GM21423 (cell line): ENCODE results near the gene OTOP2.
"Not testable (repeated sequence)": the region's sequence is repeated elsewhere in the genome, so short reads cannot be mapped to it uniquely, and the experiment has no call there.

Experiments
- ATAC-seq: cut with Tn5 transposase; IDR thresholded peaks from one replicate; pipeline ENCODE4 v1.9.1; 2021; ENCODE audit warnings: mild to moderate bottlenecking, moderate library complexity; ENCODE audit not compliant: unreplicated experiment

Gene OTOP2

GRCh38 chr17:74951680-74952421, 27.8 kb downstream of the OTOP2 start:
- no peak for ATAC-seq

- no peak for ATAC-seq
Observed at GRCh38 chr17:74952431-74953133, 28.5 kb downstream of the OTOP2 start.

- ATAC-seq, result no peak
Observed at GRCh38 chr17:74953134-74953687, 29.1 kb downstream of the OTOP2 start.

DNA sequence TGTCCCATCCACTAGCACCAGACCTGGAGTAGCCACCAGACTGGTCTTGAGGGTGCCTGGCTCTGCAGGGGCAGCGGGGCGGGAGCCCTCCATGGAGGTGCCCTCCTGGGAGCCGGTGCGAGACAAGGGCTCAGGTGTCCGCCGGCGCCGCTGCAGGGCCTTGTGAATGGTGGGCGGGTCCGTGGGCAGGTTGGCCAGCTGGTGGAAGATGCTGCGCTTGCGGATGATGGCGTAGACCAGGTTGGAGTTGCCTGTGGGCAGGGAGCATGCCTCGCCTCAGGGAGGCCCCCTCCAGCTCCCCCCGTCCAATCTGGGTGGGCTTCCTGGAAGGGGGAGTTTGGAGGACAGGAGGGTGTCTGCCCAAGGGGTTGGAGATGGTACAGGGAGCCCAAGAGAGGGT, 30.0 kb downstream of the OTOP2 start:
- no peak for ATAC-seq

DNA sequence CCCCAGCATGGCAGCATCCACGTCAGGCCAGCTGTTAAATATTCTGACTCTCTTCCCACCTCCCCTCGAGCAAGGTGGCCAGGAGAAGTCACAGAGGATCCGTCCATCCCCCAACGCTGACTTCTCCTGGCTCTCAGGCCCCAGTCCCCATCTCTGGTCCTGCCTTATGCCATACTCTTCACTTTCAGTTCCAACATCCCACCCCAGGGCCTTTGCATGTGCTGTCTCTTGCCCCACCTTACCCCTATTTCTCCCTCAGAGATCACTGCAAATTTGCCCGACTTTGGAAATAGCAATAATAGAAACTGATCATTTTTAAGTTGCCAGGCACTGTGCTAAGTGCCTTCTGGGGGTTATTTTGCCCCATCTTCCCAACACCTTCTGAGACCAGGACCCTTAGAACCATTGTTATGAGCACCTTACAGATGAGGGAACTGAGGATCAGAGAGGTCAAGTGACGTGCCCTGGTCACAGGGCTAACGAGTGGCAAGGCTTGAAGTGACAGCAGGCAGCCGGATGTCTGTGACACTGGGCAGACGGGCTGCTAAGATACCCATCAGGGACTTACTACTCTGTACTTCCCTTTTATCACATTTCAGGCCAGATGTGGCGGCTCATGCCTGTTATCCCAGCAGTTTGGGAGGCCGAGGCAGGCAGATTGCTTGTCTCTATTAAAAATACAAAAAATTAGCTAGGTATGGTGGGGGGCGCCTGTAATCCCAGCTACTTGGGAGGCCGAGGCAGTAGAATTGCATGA, 30.8 kb downstream of the OTOP2 start:
- ATAC-seq, result no peak

DNA sequence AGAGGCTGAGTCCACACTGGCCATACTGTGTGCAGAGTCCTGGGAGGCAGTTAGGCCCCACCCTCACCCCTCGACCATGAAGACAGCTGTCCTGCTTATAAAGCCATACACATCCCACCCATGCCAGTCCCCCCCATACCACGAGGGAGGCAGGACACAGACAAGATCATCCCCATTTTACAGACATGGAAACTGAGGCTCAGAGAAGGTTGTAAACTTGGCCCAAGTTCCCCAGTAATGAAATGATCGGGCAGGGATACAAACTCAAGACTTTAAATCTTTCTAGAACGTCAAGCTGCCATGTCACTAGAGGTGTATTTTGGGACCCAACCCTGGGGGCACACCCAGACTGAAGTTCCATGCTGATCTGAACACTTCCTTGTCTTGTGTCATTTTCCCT, 32.0 kb downstream of the OTOP2 start:
- ATAC-seq, result no peak

- ATAC-seq, result no peak
Observed at GRCh38 chr17:74957935-74958740, 34.1 kb downstream of the OTOP2 start.

- ATAC-seq, result no peak
Observed at GRCh38 chr17:74959826-74960515, 35.9 kb downstream of the OTOP2 start.

- no peak for ATAC-seq
Observed at GRCh38 chr17:74960570-74961342, 36.7 kb downstream of the OTOP2 start.

- ATAC-seq, result no peak
Observed at GRCh38 chr17:74961657-74962350, 37.7 kb downstream of the OTOP2 start.

DNA sequence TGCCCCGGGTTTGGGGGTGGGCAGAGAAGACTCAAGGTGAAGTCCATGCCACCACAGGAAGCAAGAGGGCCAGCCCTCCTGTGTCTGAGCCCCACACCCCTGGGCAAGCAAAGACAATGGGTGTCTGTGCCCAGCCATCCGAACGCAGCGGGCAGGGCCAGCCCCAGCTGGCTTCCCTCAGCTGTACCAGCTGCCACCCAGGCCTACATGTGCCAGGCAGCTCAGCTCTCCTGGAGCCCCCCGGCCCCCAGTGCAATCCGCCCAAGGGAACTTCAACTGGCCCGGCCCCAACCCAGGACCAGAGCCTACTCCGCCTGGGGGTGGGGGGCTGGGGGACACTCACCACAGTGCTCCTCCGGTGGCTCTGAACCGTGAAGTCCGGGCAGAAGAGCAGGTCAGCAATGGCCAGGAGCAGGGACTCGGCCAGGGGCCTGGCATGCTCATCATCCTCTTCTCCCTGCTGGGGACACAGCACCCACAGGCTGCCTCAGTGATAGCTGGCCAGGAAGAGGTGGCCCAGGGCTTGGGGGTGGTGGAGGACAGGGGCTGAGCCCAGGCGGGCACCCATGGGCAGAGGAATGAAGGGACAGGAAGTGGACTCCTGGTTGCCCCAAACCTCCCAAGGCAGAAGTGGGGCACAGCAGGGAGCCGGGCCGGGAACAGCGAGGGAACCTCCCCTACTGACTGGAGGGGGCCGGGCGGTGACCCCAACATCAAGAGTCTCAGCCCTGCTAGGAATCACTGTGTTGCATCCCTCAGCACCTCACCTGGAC, 38.7 kb downstream of the OTOP2 start:
- ATAC-seq, result no peak

GRCh38 chr17:74963656-74964055, 39.6 kb downstream of the OTOP2 start:
- no peak for ATAC-seq

DNA sequence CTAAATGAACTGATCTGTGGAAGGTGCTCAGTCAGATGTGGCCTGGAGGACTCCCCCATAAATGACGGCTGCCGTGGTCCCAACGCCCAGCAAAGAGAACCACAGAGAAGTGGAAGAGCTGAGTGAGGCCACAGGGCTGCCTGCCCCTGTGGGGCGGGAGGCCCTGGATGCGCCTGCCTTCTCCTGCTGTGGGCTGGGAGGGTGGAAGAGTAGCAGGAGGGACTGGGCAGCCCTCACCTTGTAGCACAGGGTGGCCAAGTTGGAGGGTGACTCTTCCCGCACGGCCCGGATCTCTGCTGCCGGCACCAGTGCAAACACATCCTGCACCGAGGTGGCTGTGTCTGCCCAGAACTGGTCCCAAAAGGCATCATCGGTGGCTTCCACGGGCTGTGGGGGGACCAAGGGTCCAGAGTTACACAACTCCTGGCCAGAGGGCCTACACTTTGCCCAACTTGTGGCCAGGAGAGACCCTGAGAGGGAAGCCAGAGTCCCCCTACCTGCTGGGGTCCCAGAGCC, 40.2 kb downstream of the OTOP2 start:
- no peak for ATAC-seq

GRCh38 chr17:74964988-74965622, 41.0 kb downstream of the OTOP2 start:
- ATAC-seq, result no peak

DNA sequence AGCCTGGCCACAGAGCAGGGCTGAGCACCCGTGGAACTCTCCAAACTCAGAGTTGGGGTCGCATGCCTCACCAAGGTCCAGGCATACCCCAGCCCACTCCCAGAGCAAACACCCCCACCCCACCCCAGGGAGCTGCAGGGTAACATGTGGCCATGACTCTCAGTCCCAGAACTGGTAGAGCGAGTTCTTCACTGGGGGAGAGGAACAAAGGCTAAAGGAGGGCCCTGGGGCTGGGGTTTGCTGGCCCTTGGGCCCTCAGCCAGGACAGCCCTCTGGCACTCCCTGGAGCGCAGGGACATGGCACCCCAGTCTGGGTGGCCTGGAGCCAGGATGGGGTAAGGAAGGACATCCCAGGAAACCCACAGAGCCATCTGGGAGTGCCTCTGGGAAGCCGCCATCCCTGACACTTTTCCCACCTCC, 44.3 kb downstream of the OTOP2 start:
- ATAC-seq, result no peak

- ATAC-seq, result not testable (repeated sequence)
Observed at GRCh38 chr17:74969501-74969900, 45.4 kb downstream of the OTOP2 start.

DNA sequence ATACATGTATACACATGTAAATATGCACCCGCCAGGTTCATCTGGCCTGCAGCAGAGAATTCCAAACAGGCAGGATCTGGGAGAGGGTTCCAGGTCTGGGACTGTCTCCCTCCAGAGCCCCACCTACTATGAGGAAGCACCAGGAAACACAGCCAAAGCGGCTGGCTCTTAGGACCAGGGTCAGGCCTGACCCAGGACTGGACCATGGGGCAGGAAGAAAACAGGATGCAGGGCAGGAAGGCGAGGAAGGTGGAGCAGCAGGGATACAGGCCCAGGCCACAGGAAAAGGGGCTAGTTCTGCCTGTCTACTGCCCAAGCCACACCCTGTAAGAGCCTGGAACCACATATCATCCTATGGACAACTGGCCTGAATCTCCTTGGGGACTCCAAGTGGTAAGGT, 46.3 kb downstream of the OTOP2 start:
- ATAC-seq, result no peak
